Measurements from ENCODE around the gene ADARB2. TPM values are rescaled to one million over a fixed set of nuclear protein-coding genes. Genes with fewer than 3 reads are reported as not detected.

The ADARB2 gene
- total and polyA plus RNA-seq, 3 donors from 2014 or later: 8.5 to 13.0 (median 10.4) TPM

- no peaks in the 10 kb centered on the region for H3K9me3 ChIP-seq
- H3K27ac ChIP-seq: no peak overlapping the region
- no peak for TF ChIP-seq CTCF (IDR thresholded peaks at IDR 0.05)
- no peak for TF ChIP-seq POLR2A (IDR thresholded peaks at IDR 0.05)
- no peak for DNase-seq
- no peaks in the 10 kb centered on the region for H3K36me3 ChIP-seq (ENCODE audit: low read depth, missing control alignments)
- WGBS, 2 donors: 84 to 86% methylated on average over 15 of the region's 15 CpGs
- H3K4me1 ChIP-seq: no peaks in the 10 kb centered on the region
- intact Hi-C loops (cut with DNase I; ENCODE audit: low total_unique reads): no loop called here
- H3K4me3 ChIP-seq: no peak overlapping the region
- H3K27me3 ChIP-seq: no peaks in the 10 kb centered on the region
Observed at GRCh38 chr10:1550616-1551015, 186.7 kb downstream of the ADARB2 start.

- Histone ChIP-seq H3K36me3 (ENCODE audit: low read depth, missing control alignments) (no peaks in the 10 kb centered on the region), H3K4me1 (no peaks in the 10 kb centered on the region), H3K4me3 (no peak overlapping the region), H3K9me3 (no peaks in the 10 kb centered on the region), H3K27ac (no peak overlapping the region), H3K27me3 (no peaks in the 10 kb centered on the region)
- intact Hi-C loops (cut with DNase I; ENCODE audit: low total_unique reads): no loop called here
- WGBS, 2 donors: 79 to 91% methylated on average over 6 to 7 of the region's 7 CpGs
- TF ChIP-seq POLR2A (IDR thresholded peaks at IDR 0.05): no peak
- TF ChIP-seq CTCF (IDR thresholded peaks at IDR 0.05): no peak
- DNase-seq: no peak
Observed at GRCh38 chr10:1550291-1550595, 187.1 kb downstream of the ADARB2 start.

- no peaks in the 10 kb centered on the region for H3K4me1 ChIP-seq
- no peaks in the 10 kb centered on the region for H3K27me3 ChIP-seq
- no peaks in the 10 kb centered on the region for H3K36me3 ChIP-seq (ENCODE audit: low read depth, missing control alignments)
- H3K9me3 ChIP-seq: no peaks in the 10 kb centered on the region
- DNase-seq: no peak
- no peak overlapping the region for H3K27ac ChIP-seq
- 69 to 74% methylated on average over 11 to 17 of the region's 17 CpGs for WGBS, 2 donors
- TF ChIP-seq POLR2A (IDR thresholded peaks at IDR 0.05): no peak
- TF ChIP-seq CTCF (IDR thresholded peaks at IDR 0.05): no peak
- intact Hi-C loops (cut with DNase I; ENCODE audit: low total_unique reads): no loop called here
- no peak overlapping the region for H3K4me3 ChIP-seq
Observed at GRCh38 chr10:1549591-1550290, 187.6 kb downstream of the ADARB2 start.

- H3K9me3 ChIP-seq: no peaks in the 10 kb centered on the region
- no peak overlapping the region for H3K4me3 ChIP-seq
- 84 to 90% methylated on average over 7 of the region's 7 CpGs for WGBS, 2 donors
- intact Hi-C loops (cut with DNase I; ENCODE audit: low total_unique reads): no loop called here
- TF ChIP-seq CTCF (IDR thresholded peaks at IDR 0.05) (no peak), POLR2A (IDR thresholded peaks at IDR 0.05) (no peak)
- H3K36me3 ChIP-seq (ENCODE audit: low read depth, missing control alignments): no peaks in the 10 kb centered on the region
- DNase-seq: no peak
- no peaks in the 10 kb centered on the region for H3K27me3 ChIP-seq
- H3K27ac ChIP-seq: no peak overlapping the region
- no peaks in the 10 kb centered on the region for H3K4me1 ChIP-seq
Observed at GRCh38 chr10:1548596-1548995, 188.7 kb downstream of the ADARB2 start.

- Histone ChIP-seq H3K36me3 (ENCODE audit: low read depth, missing control alignments) (no peaks in the 10 kb centered on the region), H3K27ac (no peak overlapping the region), H3K4me3 (no peak overlapping the region), H3K9me3 (no peaks in the 10 kb centered on the region), H3K27me3 (no peaks in the 10 kb centered on the region), H3K4me1 (no peaks in the 10 kb centered on the region)
- DNase-seq: no peak
- intact Hi-C loops (cut with DNase I; ENCODE audit: low total_unique reads): no loop called here
- no peak for TF ChIP-seq CTCF (IDR thresholded peaks at IDR 0.05)
- TF ChIP-seq POLR2A (IDR thresholded peaks at IDR 0.05): no peak
- 84 to 98% methylated on average over 5 to 7 of the region's 7 CpGs for WGBS, 2 donors
Observed at GRCh38 chr10:1548146-1548545, 189.2 kb downstream of the ADARB2 start.

Data from testis (tissue), 3 donors.